HL-60/S4 treated with retinoic acid at 250 ng/mL for 4 days and 3 days (cell line): Measurements from ENCODE around the gene SERINC2.

Experiments
- in situ Hi-C: fragments of 300-500 bp; cut with MboI; formaldehyde crosslinking; loops from 2 replicates; pipeline ENCODE4 v1.7.0; 2022; ENCODE audit warnings: low sequenced_read_pairs

The SERINC2 gene

GRCh38 chr1:31410871-31411270, 2.1 kb upstream of the SERINC2 start:
- in situ Hi-C loops: no loop called here

- in situ Hi-C loops: no loop called here
These were observed 808 bp upstream of the SERINC2 start for GRCh38 chr1:31412205-31412604.

GRCh38 chr1:31413405-31414001, 490 bp downstream of the SERINC2 start:
- in situ Hi-C loops: no loop called here

- in situ Hi-C loops: no loop called here
These were observed 2.0 kb downstream of the SERINC2 start for GRCh38 chr1:31414980-31415370.

GRCh38 chr1:31415658-31416057, 2.6 kb downstream of the SERINC2 start:
- in situ Hi-C loops: no loop called here

GRCh38 chr1:31416101-31416736, 3.2 kb downstream of the SERINC2 start:
- in situ Hi-C loops: no loop called here

- in situ Hi-C loops: no loop called here
These were observed 4.1 kb downstream of the SERINC2 start for GRCh38 chr1:31417148-31417547.

GRCh38 chr1:31418626-31419323, 5.8 kb downstream of the SERINC2 start:
- in situ Hi-C loops: no loop called here

GRCh38 chr1:31420716-31421115, 7.7 kb downstream of the SERINC2 start:
- in situ Hi-C loops: no loop called here

GRCh38 chr1:31421371-31422040, 8.5 kb downstream of the SERINC2 start:
- in situ Hi-C loops: no loop called here

GRCh38 chr1:31422505-31423319, 9.7 kb downstream of the SERINC2 start:
- in situ Hi-C loops: no loop called here

GRCh38 chr1:31423418-31423947, 10.5 kb downstream of the SERINC2 start:
- in situ Hi-C loops: no loop called here

- in situ Hi-C loops: no loop called here
These were observed 11.6 kb downstream of the SERINC2 start for GRCh38 chr1:31424568-31424967.

GRCh38 chr1:31425301-31426081, 12.5 kb downstream of the SERINC2 start:
- in situ Hi-C loops: no loop called here

- in situ Hi-C loops: no loop called here
These were observed 13.4 kb downstream of the SERINC2 start for GRCh38 chr1:31426249-31426922.

GRCh38 chr1:31427322-31427721, 14.3 kb downstream of the SERINC2 start:
- in situ Hi-C loops: no loop called here

GRCh38 chr1:31428436-31429221, 15.6 kb downstream of the SERINC2 start:
- in situ Hi-C loops: no loop called here

- in situ Hi-C loops: no loop called here
These were observed 16.6 kb downstream of the SERINC2 start for GRCh38 chr1:31429583-31429982.
